Activated naive CD4-positive, alpha-beta T cell treated with anti-CD3 and anti-CD28 coated beads, Interleukin-2, amount 50 U/mL, for 72 hours (primary cell): ENCODE results near the gene CTH. TPM values are rescaled to one million over a fixed set of nuclear protein-coding genes. Genes with fewer than 3 reads are reported as not detected.
"Not testable (repeated sequence)": the region's sequence is repeated elsewhere in the genome, so short reads cannot be mapped to it uniquely, and the experiment has no call there.

ENCODE experiments used
- ATAC-seq, 2 donors: fragments of 150-1000 bp; cut with Tn5 transposase; 2 replicates each; pipeline ENCODE4 v1.10.0; 2021; ENCODE audit warnings: mild to moderate bottlenecking in 2 of 2, moderate library complexity in 2 of 2
- DNase-seq, 2 donors: peaks; one replicate each; pipeline ENCODE4 v3.0.0; 2021 to 2022; ENCODE audit warnings: low spot score in 2 of 2
- H3K27ac Mint-ChIP-seq, 2 donors: one replicate each; pipeline ENCODE4 v1.8.0; 2022; ENCODE audit warnings: mild to moderate bottlenecking in 2 of 2, mixed read lengths in 2 of 2
- H3K36me3 Mint-ChIP-seq, 2 donors: one replicate each; pipeline ENCODE4 v1.8.0; 2022; ENCODE audit warnings: mixed read lengths in 2 of 2
- H3K9me3 Mint-ChIP-seq, 2 donors: one replicate each; pipeline ENCODE4 v1.8.0; 2022; ENCODE audit warnings: mixed read lengths in 2 of 2
- total RNA-seq, 2 donors: library from RNA; stranded (reverse); gene quantifications; one replicate each; pipeline ENCODE4 v1.2.3, GENCODE V29; 2022

The CTH gene
- total RNA-seq, 2 donors from 2014 or later, result 12.0 to 12.8 TPM

- Mint-ChIP-seq H3K36me3 (no peaks in the 10 kb centered on the region), H3K27ac (no peak overlapping the region), H3K9me3 (no peaks in the 10 kb centered on the region)
- no peak for ATAC-seq
- no peak for DNase-seq
Observed at GRCh38 chr1:70396607-70397006, 14.5 kb upstream of the CTH start.

- DNase-seq, result no peak
- no peaks in the 10 kb centered on the region for H3K36me3 Mint-ChIP-seq
- H3K27ac Mint-ChIP-seq, result peak overlapping the region in 1 of 2 donors; percentile 32
- no peak for ATAC-seq
- no peaks in the 10 kb centered on the region for H3K9me3 Mint-ChIP-seq
Observed at GRCh38 chr1:70397013-70397412, 14.1 kb upstream of the CTH start.

GRCh38 chr1:70400335-70400734 is 10.7 kb upstream of the CTH start:
- DNase-seq (no peak), ATAC-seq (no peak)
- H3K9me3 Mint-ChIP-seq, result no peaks in the 10 kb centered on the region
- H3K36me3 Mint-ChIP-seq, result no peaks in the 10 kb centered on the region
- H3K27ac Mint-ChIP-seq, result no peak overlapping the region

- no peaks in the 10 kb centered on the region for H3K36me3 Mint-ChIP-seq
- no peak overlapping the region for H3K27ac Mint-ChIP-seq
- DNase-seq, result no peak
- ATAC-seq, result no peak
- no peaks in the 10 kb centered on the region for H3K9me3 Mint-ChIP-seq
Observed at GRCh38 chr1:70401974-70402373, 9.1 kb upstream of the CTH start.

GRCh38 chr1:70403759-70404158 is 7.3 kb upstream of the CTH start:
- H3K9me3 Mint-ChIP-seq, result no peaks in the 10 kb centered on the region
- DNase-seq, result no peak

GRCh38 chr1:70405780-70406416 is 5.2 kb upstream of the CTH start:
- Mint-ChIP-seq H3K27ac (no peak overlapping the region), H3K36me3 (no peaks in the 10 kb centered on the region), H3K9me3 (no peaks in the 10 kb centered on the region)
- DNase-seq (no peak), ATAC-seq (no peak)

More at GRCh38 chr1:70403759-70404158, 7.3 kb upstream of the CTH start:
- Mint-ChIP-seq H3K36me3 (no peaks in the 10 kb centered on the region), H3K27ac (no peak overlapping the region)
- ATAC-seq, result no peak

GRCh38 chr1:70409136-70409535 is 1.9 kb upstream of the CTH start:
- no peak for DNase-seq
- Mint-ChIP-seq H3K9me3 (no peaks in the 10 kb centered on the region), H3K27ac (no peak overlapping the region), H3K36me3 (no peaks in the 10 kb centered on the region)
- no peak for ATAC-seq

GRCh38 chr1:70411360-70411844 is 334 bp downstream of the CTH start:
- peak overlapping the region; percentile 87 to 91 for H3K27ac Mint-ChIP-seq
- H3K36me3 Mint-ChIP-seq, result no peaks in the 10 kb centered on the region
- peak in 1 of 2 donors; percentile 8 for ATAC-seq
- DNase-seq, result no peak
- no peaks in the 10 kb centered on the region for H3K9me3 Mint-ChIP-seq

GRCh38 chr1:70415882-70416281 is 4.8 kb downstream of the CTH start:
- Mint-ChIP-seq H3K27ac (no peak overlapping the region), H3K36me3 (peaks cover 0 to 5% of the 10 kb centered on the region in 2 donors), H3K9me3 (no peaks in the 10 kb centered on the region)
- DNase-seq (no peak), ATAC-seq (no peak)

- not testable (repeated sequence) for DNase-seq, H3K36me3 Mint-ChIP-seq, H3K9me3 Mint-ChIP-seq, H3K27ac Mint-ChIP-seq, ATAC-seq
Observed at GRCh38 chr1:70418973-70419734, 8.1 kb downstream of the CTH start.

GRCh38 chr1:70420320-70420719 is 9.3 kb downstream of the CTH start:
- DNase-seq, result no peak
- Mint-ChIP-seq H3K36me3 (peaks cover 0 to 5% of the 10 kb centered on the region in 2 donors), H3K9me3 (no peaks in the 10 kb centered on the region), H3K27ac (no peak overlapping the region)
- ATAC-seq, result no peak

- no peak for DNase-seq
- Mint-ChIP-seq H3K36me3 (no peaks in the 10 kb centered on the region), H3K9me3 (no peaks in the 10 kb centered on the region), H3K27ac (peak overlapping the region in 1 of 2 donors; percentile 9)
- ATAC-seq, result no peak
Observed at GRCh38 chr1:70426154-70427131, 15.4 kb downstream of the CTH start.

GRCh38 chr1:70427976-70428375 is 16.9 kb downstream of the CTH start:
- H3K9me3 Mint-ChIP-seq, result no peaks in the 10 kb centered on the region
- H3K36me3 Mint-ChIP-seq, result peaks cover 0 to 7% of the 10 kb centered on the region in 2 donors
- ATAC-seq (no peak), DNase-seq (no peak)
- no peak overlapping the region for H3K27ac Mint-ChIP-seq

GRCh38 chr1:70429219-70429618 is 18.2 kb downstream of the CTH start:
- Mint-ChIP-seq H3K27ac (no peak overlapping the region), H3K36me3 (peaks cover 0 to 7% of the 10 kb centered on the region in 2 donors), H3K9me3 (no peaks in the 10 kb centered on the region)
- ATAC-seq (no peak), DNase-seq (no peak)

GRCh38 chr1:70429757-70430156 is 18.7 kb downstream of the CTH start:
- no peak for DNase-seq
- H3K36me3 Mint-ChIP-seq, result peaks cover 0 to 7% of the 10 kb centered on the region in 2 donors
- no peak for ATAC-seq
- H3K27ac Mint-ChIP-seq, result no peak overlapping the region
- no peaks in the 10 kb centered on the region for H3K9me3 Mint-ChIP-seq

GRCh38 chr1:70431317-70431716 is 20.2 kb downstream of the CTH start:
- ATAC-seq, result no peak
- Mint-ChIP-seq H3K9me3 (no peaks in the 10 kb centered on the region), H3K27ac (no peak overlapping the region), H3K36me3 (peaks cover 0 to 7% of the 10 kb centered on the region in 2 donors)
- no peak for DNase-seq

GRCh38 chr1:70431874-70432273 is 20.8 kb downstream of the CTH start:
- DNase-seq (no peak), ATAC-seq (no peak)
- H3K36me3 Mint-ChIP-seq, result peaks cover 0 to 7% of the 10 kb centered on the region in 2 donors
- H3K9me3 Mint-ChIP-seq, result no peaks in the 10 kb centered on the region
- H3K27ac Mint-ChIP-seq, result no peak overlapping the region
